Measurements from ENCODE around the gene SEMA6A.

DNA sequence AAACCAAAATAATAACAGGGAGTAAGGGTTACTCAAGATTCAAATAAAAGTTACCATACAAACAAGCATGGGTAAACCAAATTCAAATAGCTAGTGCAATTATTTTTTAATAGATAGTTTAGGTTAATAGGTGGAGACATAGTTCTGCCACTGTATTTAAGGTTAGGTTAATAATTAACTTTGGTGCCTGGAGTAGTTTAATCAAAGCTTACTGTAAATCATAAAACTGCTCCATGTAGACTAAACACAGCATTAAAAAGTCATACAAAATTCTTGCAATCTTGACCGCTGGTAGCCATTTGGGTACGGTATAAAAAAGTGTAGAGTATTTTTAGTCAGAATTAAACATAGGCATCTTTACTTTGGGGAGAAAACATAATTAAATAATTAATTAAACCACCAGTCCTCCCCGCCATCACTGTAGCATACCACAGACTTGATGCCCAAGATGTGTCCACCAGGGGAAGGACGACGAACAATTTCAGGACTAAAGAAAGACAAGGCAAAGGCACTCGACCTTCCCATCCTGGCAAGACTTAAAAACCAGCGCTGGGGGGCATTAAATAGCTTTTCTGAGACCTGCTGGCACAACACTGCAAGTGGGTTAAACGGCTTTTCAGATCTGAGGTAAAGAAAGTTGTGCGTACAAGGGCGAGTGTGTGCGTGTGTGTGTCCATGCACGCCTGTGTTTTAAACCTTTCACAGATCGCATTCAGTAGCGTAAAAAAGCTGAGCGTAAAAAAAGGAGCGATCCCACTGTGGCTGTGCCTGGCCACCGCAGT lies 2.9 kb downstream of the SEMA6A start:
- TF ChIP-seq, protein P1, sequence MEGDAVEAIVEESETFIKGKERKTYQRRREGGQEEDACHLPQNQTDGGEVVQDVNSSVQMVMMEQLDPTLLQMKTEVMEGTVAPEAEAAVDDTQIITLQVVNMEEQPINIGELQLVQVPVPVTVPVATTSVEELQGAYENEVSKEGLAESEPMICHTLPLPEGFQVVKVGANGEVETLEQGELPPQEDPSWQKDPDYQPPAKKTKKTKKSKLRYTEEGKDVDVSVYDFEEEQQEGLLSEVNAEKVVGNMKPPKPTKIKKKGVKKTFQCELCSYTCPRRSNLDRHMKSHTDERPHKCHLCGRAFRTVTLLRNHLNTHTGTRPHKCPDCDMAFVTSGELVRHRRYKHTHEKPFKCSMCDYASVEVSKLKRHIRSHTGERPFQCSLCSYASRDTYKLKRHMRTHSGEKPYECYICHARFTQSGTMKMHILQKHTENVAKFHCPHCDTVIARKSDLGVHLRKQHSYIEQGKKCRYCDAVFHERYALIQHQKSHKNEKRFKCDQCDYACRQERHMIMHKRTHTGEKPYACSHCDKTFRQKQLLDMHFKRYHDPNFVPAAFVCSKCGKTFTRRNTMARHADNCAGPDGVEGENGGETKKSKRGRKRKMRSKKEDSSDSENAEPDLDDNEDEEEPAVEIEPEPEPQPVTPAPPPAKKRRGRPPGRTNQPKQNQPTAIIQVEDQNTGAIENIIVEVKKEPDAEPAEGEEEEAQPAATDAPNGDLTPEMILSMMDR (IDR thresholded peaks at IDR 0.05) = no peak
- no peak for TF ChIP-seq POLR2A (IDR thresholded peaks at IDR 0.05)
